IMR-90 (cell line): ENCODE data around the gene FGF6. TPM values are rescaled to one million over a fixed set of nuclear protein-coding genes. Genes with fewer than 3 reads are reported as not detected.

ENCODE experiments used
- ATAC-seq: fragments of 200-7000 bp; cut with Tn5 transposase; 2 replicates; pipeline ENCODE4 v1.9.1; 2020; ENCODE audit warnings: low read depth, mild to moderate bottlenecking, moderate library complexity
- BruUV-seq: library from RNA; stranded (reverse); fragments of 400-500 nt; replicated peaks from 2 replicates; lab custom pipeline; 2021; lab: Mats Ljungman, UMichigan
- CTCF ChIA-PET: fragments of 300-600 bp; formaldehyde crosslinking; extraction: SDS; loops from one replicate; lab custom pipeline; 2021; ENCODE audit warnings: antibody characterized with exemption; lab: Yijun Ruan, JAX
- POLR2A ChIA-PET: fragments of 300-600 bp; sonication (Branson Sonifier 250); formaldehyde crosslinking; loops from one replicate; lab custom pipeline; 2022; ENCODE audit warnings: antibody characterized with exemption; ENCODE audit not compliant: unreplicated experiment; lab: Charles Lee
- DNase-seq: peaks from one replicate; pipeline ENCODE4 v3.0.0; 2013
- H2AFZ ChIP-seq: replicated peaks from 2 replicates; pipeline ENCODE3; 2013; ENCODE audit warnings: low read length, mild to moderate bottlenecking; ENCODE audit not compliant: poor library complexity
- H2AK5ac ChIP-seq: 2 replicates; pipeline ENCODE4 v1.6.1; 2013; ENCODE audit warnings: low read depth, low read length, inconsistent platforms
- H2AK9ac ChIP-seq: replicated peaks from 2 replicates; pipeline ENCODE3; 2013; ENCODE audit warnings: mild to moderate bottlenecking, low read depth, low read length, moderate library complexity; ENCODE audit not compliant: poor library complexity
- H2BK120ac ChIP-seq: 2 replicates; pipeline ENCODE4 v1.6.1; 2013; ENCODE audit warnings: low read depth, low read length, inconsistent platforms
- H2BK15ac ChIP-seq: 3 replicates; pipeline ENCODE4 v1.6.1; 2013; ENCODE audit warnings: low read depth, low read length, inconsistent platforms
- H2BK20ac ChIP-seq: 2 replicates; pipeline ENCODE4 v1.6.1; 2013; ENCODE audit warnings: low read depth, mild to moderate bottlenecking, inconsistent platforms, low read length, moderate library complexity
- H2BK5ac ChIP-seq: 2 replicates; pipeline ENCODE4 v1.6.1; 2013; ENCODE audit warnings: mild to moderate bottlenecking, low read depth, low read length, inconsistent platforms; ENCODE audit not compliant: poor library complexity, severe bottlenecking
- H3K14ac ChIP-seq: replicated peaks from 2 replicates; pipeline ENCODE4 v1.6.1; 2013; ENCODE audit warnings: low read depth, low read length, inconsistent platforms
- H3K18ac ChIP-seq: 2 replicates; pipeline ENCODE4 v1.6.1; 2013; ENCODE audit warnings: low read depth, low read length, control low read depth
- H3K23ac ChIP-seq: 2 replicates; pipeline ENCODE4 v1.6.1; 2013; ENCODE audit warnings: low read depth, low read length, inconsistent platforms
- H3K27ac ChIP-seq: 2 replicates; pipeline ENCODE4 v1.5.1; 2013; ENCODE audit warnings: mild to moderate bottlenecking, control low read depth, low read length; ENCODE audit not compliant: insufficient read depth
- H3K27me3 ChIP-seq: 2 replicates; pipeline ENCODE4 v1.6.1; 2013; ENCODE audit warnings: low read length; ENCODE audit not compliant: control insufficient read depth, insufficient read depth
- H3K36me3 ChIP-seq: 2 replicates; pipeline ENCODE4 v1.6.1; 2013; ENCODE audit warnings: low read length, mixed read lengths; ENCODE audit not compliant: control insufficient read depth, insufficient read depth
- H3K4ac ChIP-seq: 2 replicates; pipeline ENCODE4 v1.6.1; 2013; ENCODE audit warnings: low read depth, low read length, inconsistent platforms
- H3K4me1 ChIP-seq: 2 replicates; pipeline ENCODE4 v1.6.1; 2013; ENCODE audit warnings: low read length, mixed read lengths; ENCODE audit not compliant: control insufficient read depth, insufficient read depth
- H3K4me2 ChIP-seq: 2 replicates; pipeline ENCODE4 v1.6.1; 2013; ENCODE audit warnings: low read depth, mild to moderate bottlenecking, control low read depth, low read length, moderate library complexity
- H3K4me3 ChIP-seq: 2 replicates; pipeline ENCODE4 v1.5.1; 2013; ENCODE audit warnings: low read depth, mild to moderate bottlenecking, control low read depth, low read length, moderate library complexity; ENCODE audit not compliant: insufficient read depth
- H3K56ac ChIP-seq: 2 replicates; pipeline ENCODE4 v1.6.1; 2013; ENCODE audit warnings: low read length, inconsistent platforms; ENCODE audit not compliant: insufficient read depth; ENCODE audit errors: extremely low read depth
- H3K79me1 ChIP-seq, 2 experiments: 2 replicates each; pipeline ENCODE4 v1.6.1; 2013; ENCODE audit warnings: low read length in 2 of 2, inconsistent platforms in 1 of 2, low read depth in 1 of 2
- H3K9ac ChIP-seq: 2 replicates; pipeline ENCODE4 v1.6.1; 2013; ENCODE audit warnings: low read depth, low read length, control low read depth
- H3K9me1 ChIP-seq: 2 replicates; pipeline ENCODE4 v1.6.1; 2013; ENCODE audit warnings: low read length, inconsistent platforms; ENCODE audit not compliant: insufficient read depth
- H3K9me3 ChIP-seq: 2 replicates; pipeline ENCODE4 v1.6.1; 2013; ENCODE audit warnings: low read length; ENCODE audit not compliant: control insufficient read depth, insufficient read depth
- H4K20me1 ChIP-seq: 2 replicates; pipeline ENCODE4 v1.6.1; 2013; ENCODE audit warnings: low read length, inconsistent platforms; ENCODE audit not compliant: insufficient read depth
- H4K5ac ChIP-seq: 2 replicates; pipeline ENCODE4 v1.6.1; 2013; ENCODE audit warnings: mild to moderate bottlenecking, low read depth, low read length, control low read depth
- H4K8ac ChIP-seq, 2 experiments: 2 replicates each; pipeline ENCODE4 v1.6.1; 2013; ENCODE audit warnings: low read depth in 2 of 2, low read length in 2 of 2, control low read depth in 1 of 2, inconsistent platforms in 1 of 2
- H4K91ac ChIP-seq: 2 replicates; pipeline ENCODE4 v1.6.1; 2013; ENCODE audit warnings: low read depth, low read length, inconsistent platforms; ENCODE audit not compliant: insufficient read depth
- CEBPB ChIP-seq: IDR thresholded peaks from 2 replicates; pipeline ENCODE4 v1.6.1; 2012; ENCODE audit warnings: low read depth, low read length, improper control_type of control experiment
- CHD1 ChIP-seq: IDR thresholded peaks from 2 replicates; pipeline ENCODE4 v1.6.1; 2012; ENCODE audit warnings: low read depth, low read length, improper control_type of control experiment
- MAFK ChIP-seq: IDR thresholded peaks from 2 replicates; pipeline ENCODE4 v1.6.1; 2012; ENCODE audit warnings: low read depth, low read length, improper control_type of control experiment
- RFX5 ChIP-seq: IDR thresholded peaks from 2 replicates; pipeline ENCODE4 v1.8.0; 2012; ENCODE audit warnings: low read depth, mild to moderate bottlenecking, low read length, moderate library complexity
- WGBS, 2 experiments: methylation state at CpG; one replicate each; pipeline versions ENCODE4 v1.1.5 to v1.1.7; 2013; ENCODE audit warnings: missing lambda C conversion rate in 2 of 2; ENCODE audit not compliant: insufficient read length in 1 of 2; ENCODE audit errors: extremely low coverage in 2 of 2; 5-methylcytosine and 5-hydroxymethylcytosine counted together
- dilution Hi-C: fragments of 300-500 bp; cut with HindIII; formaldehyde crosslinking; loops from one replicate; pipeline ENCODE4 v1.14.3; 2018; ENCODE audit warnings: low sequenced_read_pairs; ENCODE audit not compliant: unreplicated experiment
- in situ Hi-C: fragments of 300-500 bp; cut with MboI; formaldehyde crosslinking; loops from 3 replicates; pipeline ENCODE4 v1.14.3; 2019; ENCODE audit warnings: low sequenced_read_pairs, inconsistent platforms, mixed read lengths
- intact Hi-C: fragments of 100-400 bp; cut with micrococcal nuclease; formaldehyde crosslinking; loops from 2 replicates; pipeline ENCODE4 v1.10.0; 2022
- polyA plus RNA-seq, 3 experiments: library from polyadenylated mRNA; depleted of rRNA; stranded (reverse); fragments of >200 nt; gene quantifications; 2 replicates each; pipeline ENCODE4 v1.2.3, GENCODE V29; 2012; ENCODE audit warnings: low replicate concordance in 1 of 3
- total RNA-seq: library from RNA; depleted of rRNA; stranded (reverse); fragments of >200 nt; gene quantifications from 2 replicates; pipeline ENCODE4 v1.2.3, GENCODE V29; 2012

FGF6 gene
- total and polyA plus RNA-seq, 2 of the 4 experiments (the other 2 are of a cell fraction) = not detected

DNA sequence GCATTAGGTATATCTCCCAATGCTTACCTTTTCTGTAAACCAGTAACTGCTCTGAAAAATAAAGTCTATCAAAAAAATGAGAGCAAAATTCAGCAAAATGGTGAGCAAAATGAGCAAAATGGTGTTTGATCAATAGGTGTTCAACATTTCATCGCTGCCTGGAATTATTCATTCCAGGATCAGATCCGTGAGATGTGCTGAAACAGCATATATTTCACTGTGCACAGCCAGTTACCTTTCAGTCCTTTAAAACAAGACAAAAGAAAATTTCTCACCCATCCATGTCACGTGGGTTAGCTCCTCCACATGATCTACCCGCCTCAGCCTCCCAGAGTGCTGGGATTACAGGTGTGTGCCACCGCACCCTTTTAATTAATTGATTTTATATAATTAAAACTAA, 58.0 kb downstream of the FGF6 start:
- WGBS, 2 experiments = no CpG with 5 or more reads among the region's 5 CpGs
- H4K91ac ChIP-seq = no peak overlapping the region

More for the DNA sequence above, 58.0 kb downstream of the FGF6 start:
- dilution Hi-C loops = no loop called here
- H3K56ac ChIP-seq = no peak overlapping the region
- no peak overlapping the region for H3K14ac ChIP-seq
- no peak overlapping the region for H2BK15ac ChIP-seq
- no peak overlapping the region for H2AFZ ChIP-seq
- H3K9ac ChIP-seq = no peak overlapping the region
- intact Hi-C loops = no loop called here
- no peak overlapping the region for H3K4me3 ChIP-seq
- no peak overlapping the region for H2AK9ac ChIP-seq
- ChIA-PET POLR2A (no interaction called here), CTCF (interaction anchor here (0.6 kb wide), 1 partner anchor 140 kb away, joined by 6 read pairs; no protein-coding TSS in a partner anchor)
- ATAC-seq (no peak), DNase-seq (no peak)
- no peak overlapping the region for H3K23ac ChIP-seq
- H4K8ac ChIP-seq = no peak overlapping the region
- BruUV-seq = no TSS peak
- H3K79me1 ChIP-seq = no peaks in the 10 kb centered on the region
- H2BK120ac ChIP-seq = no peak overlapping the region
- H3K9me1 ChIP-seq = no peaks in the 10 kb centered on the region
- no peak overlapping the region for H2AK5ac ChIP-seq
- no peaks in the 10 kb centered on the region for H3K9me3 ChIP-seq
- H3K4me2 ChIP-seq = no peak overlapping the region
- no peak overlapping the region for H3K27ac ChIP-seq
- no peak overlapping the region for H4K5ac ChIP-seq
- no peaks in the 10 kb centered on the region for H3K4me1 ChIP-seq
- H3K18ac ChIP-seq = no peak overlapping the region
- no peak overlapping the region for H2BK5ac ChIP-seq
- H3K27me3 ChIP-seq = peaks cover 5% of the 10 kb centered on the region; the same call in 1 of the 2 replicates
- H4K20me1 ChIP-seq = no peaks in the 10 kb centered on the region
- no peaks in the 10 kb centered on the region for H3K36me3 ChIP-seq
- in situ Hi-C loops = no loop called here
- TF ChIP-seq MAFK (peak; percentile 45), CHD1 (no peak), RFX5 (no peak), CEBPB (no peak)
- H2BK20ac ChIP-seq = no peak overlapping the region
- no peak overlapping the region for H3K4ac ChIP-seq
